Epithelial cell of prostate (primary cell): Measurements from ENCODE around the gene TECPR2.

Source experiments
- DNase-seq: peaks from one replicate; pipeline ENCODE4 v3.0.0-alpha.2; 2011; ENCODE audit warnings: low read depth, low spot score
- H3K27ac ChIP-seq: fragments of 450-650 bp; 2 replicates; pipeline ENCODE4 v1.5.1; 2017; ENCODE audit warnings: mild to moderate bottlenecking

The TECPR2 gene

GRCh38 chr14:102418169-102418852 lies 55.6 kb downstream of the TECPR2 start:
- no peak for DNase-seq

GRCh38 chr14:102418853-102419240 lies 56.1 kb downstream of the TECPR2 start:
- DNase-seq, result no peak
- no peak overlapping the region for H3K27ac ChIP-seq

More at GRCh38 chr14:102418169-102418852, 55.6 kb downstream of the TECPR2 start:
- H3K27ac ChIP-seq, result no peak overlapping the region

GRCh38 chr14:102419276-102419675 lies 56.5 kb downstream of the TECPR2 start:
- no peak for DNase-seq
- no peak overlapping the region for H3K27ac ChIP-seq

DNA sequence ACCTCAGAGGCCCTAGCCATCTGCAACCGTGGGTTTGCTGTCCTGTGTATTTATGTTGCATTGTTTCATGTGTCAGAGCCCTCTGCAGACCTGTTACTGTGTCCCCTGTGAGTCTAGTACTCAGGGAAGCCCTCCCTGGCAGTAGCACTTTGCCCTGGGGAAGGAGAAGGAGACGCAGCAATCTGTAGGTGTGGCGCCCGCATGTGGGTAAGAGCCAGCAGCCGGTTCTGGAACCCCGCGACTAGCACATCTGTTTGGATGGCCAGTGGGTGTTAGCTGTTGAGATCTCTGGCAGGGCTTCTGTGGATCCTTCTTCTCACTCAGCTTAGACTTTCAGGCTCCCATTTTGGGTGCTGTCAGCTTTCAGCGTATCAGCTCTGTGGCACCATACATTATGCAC lies 57.0 kb downstream of the TECPR2 start:
- H3K27ac ChIP-seq, result no peak overlapping the region
- no peak for DNase-seq

GRCh38 chr14:102421411-102422057 lies 58.8 kb downstream of the TECPR2 start:
- DNase-seq, result no peak
- H3K27ac ChIP-seq, result no peak overlapping the region

- DNase-seq, result no peak
- no peak overlapping the region for H3K27ac ChIP-seq
Observed at GRCh38 chr14:102424520-102424919, 61.8 kb downstream of the TECPR2 start.

DNA sequence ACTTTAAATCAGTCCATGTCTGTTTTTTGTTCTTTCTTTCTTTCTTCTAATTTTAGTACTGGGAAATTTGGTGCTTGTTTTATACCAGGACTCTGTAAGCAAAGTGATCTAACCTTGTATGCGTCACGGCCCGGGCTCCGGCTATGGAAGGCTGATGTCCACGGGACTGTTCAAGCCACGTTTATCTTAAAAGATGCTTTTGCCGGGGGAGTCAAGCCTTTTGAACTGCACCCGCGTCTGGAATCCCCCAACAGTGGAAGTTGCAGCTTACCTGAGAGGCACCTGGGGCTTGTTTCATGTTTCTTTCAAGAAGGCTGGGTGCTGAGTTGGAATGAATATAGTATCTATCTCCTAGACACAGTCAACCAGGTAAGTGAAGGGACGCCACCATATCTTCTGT lies 62.2 kb downstream of the TECPR2 start:
- no peak overlapping the region for H3K27ac ChIP-seq
- no peak for DNase-seq

DNA sequence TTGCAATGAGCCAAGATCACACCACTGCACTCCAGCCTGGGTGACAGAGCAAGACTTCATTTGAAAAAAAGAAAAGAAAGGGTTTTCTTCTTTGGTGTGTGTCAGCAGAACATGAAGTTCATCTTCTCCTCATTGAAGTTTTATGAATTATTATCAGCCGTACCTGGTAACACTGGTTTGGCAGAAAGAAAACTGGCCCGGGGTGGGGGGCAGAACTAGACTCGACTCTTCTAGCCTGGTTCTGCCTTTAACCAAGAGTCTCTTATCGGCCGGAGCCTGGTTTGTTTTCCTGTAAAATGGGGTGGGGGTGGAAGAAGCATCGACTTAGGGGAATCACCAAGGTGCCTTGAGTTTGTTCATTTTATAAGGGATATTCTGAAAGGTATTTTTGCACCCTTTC lies 64.1 kb downstream of the TECPR2 start:
- no peak overlapping the region for H3K27ac ChIP-seq
- DNase-seq, result no peak

GRCh38 chr14:102427642-102428041 lies 64.9 kb downstream of the TECPR2 start:
- no peak for DNase-seq
- H3K27ac ChIP-seq, result no peak overlapping the region

GRCh38 chr14:102430212-102430908 lies 67.6 kb downstream of the TECPR2 start:
- H3K27ac ChIP-seq, result no peak overlapping the region
- no peak for DNase-seq

GRCh38 chr14:102431751-102432150 lies 69.0 kb downstream of the TECPR2 start:
- no peak for DNase-seq
- no peak overlapping the region for H3K27ac ChIP-seq

- no peak overlapping the region for H3K27ac ChIP-seq
- DNase-seq, result no peak
Observed at GRCh38 chr14:102434647-102435175, 72.0 kb downstream of the TECPR2 start.

DNA sequence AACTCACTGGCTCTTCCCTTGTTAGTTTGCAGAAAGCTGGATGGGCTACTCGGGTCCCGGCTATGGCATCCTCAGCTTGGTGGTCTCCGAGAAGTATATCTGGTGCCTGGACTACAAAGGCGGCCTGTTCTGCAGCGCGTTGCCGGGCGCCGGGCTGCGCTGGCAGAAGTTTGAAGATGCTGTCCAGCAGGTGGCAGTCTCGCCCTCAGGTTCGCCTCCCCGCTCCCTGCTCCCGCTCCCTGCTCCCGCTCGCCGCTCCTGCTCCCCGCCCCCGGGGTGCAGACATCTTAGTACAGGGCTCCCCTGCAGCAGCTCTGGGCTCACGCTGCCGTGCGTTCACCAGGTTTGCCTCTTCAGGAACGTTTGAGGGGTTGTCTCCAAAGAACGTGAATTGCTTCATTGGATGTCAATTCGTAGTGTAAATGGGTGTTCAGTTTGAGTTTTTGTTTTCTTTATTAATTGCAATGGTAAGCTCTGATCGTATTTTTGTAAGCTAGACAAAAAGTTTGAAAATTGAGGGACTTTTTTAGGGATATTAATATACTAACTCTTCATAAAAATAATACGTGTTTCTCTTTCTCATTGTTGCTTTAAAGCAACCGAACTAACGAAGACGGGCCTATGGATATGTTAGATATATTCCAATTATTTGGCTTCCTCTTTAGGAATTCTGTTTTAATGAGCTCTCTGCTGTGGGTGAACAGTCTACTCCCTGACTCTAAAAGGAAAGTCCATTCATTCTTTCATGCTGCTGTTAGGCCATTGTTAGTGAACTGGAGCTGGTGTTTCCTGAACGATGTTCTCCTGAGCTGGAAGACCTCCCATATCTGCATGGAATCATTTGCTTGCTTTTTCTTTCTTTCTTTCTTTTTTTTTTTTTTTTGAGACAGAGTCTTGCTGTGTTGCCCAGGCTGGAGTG lies 75.5 kb downstream of the TECPR2 start:
- DNase-seq, result no peak
- H3K27ac ChIP-seq, result no peak overlapping the region

DNA sequence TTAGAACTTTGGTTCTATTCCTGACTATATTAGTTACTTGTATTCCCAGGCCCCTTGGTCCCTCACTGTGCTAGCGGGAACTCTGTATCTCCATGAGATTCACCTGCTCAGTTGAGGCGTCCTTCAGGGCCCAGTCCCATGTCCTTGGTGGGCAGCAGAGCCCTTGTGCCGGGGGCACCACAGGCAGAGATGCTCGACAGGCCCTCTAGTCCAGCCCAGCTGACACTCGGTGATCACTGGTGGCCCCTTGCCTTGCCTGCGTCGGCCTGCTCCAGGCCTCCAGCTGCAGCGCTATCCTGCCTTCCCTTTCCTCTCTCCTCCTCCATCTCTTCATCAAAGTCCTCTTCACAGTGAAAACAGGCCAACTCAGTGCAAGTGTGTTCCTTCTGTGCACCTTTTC lies 76.8 kb downstream of the TECPR2 start:
- no peak overlapping the region for H3K27ac ChIP-seq
- DNase-seq, result no peak

DNA sequence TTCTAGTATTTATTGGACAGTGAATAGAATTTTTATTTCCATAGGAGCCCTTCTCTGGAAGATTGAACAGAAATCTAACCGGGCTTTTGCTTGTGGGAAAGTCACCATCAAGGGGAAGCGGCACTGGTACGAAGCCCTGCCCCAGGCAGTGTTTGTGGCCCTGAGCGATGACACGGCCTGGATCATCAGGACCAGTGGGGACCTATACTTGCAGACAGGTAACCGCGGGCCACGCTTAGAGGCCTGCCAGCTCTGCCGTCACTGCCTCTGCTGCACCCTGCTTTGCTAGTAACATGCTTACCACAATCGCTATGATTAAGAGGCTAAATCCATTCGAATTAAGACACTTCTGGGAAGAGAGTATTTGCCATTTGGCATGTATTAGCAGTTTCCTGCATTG lies 77.7 kb downstream of the TECPR2 start:
- no peak overlapping the region for H3K27ac ChIP-seq

DNA sequence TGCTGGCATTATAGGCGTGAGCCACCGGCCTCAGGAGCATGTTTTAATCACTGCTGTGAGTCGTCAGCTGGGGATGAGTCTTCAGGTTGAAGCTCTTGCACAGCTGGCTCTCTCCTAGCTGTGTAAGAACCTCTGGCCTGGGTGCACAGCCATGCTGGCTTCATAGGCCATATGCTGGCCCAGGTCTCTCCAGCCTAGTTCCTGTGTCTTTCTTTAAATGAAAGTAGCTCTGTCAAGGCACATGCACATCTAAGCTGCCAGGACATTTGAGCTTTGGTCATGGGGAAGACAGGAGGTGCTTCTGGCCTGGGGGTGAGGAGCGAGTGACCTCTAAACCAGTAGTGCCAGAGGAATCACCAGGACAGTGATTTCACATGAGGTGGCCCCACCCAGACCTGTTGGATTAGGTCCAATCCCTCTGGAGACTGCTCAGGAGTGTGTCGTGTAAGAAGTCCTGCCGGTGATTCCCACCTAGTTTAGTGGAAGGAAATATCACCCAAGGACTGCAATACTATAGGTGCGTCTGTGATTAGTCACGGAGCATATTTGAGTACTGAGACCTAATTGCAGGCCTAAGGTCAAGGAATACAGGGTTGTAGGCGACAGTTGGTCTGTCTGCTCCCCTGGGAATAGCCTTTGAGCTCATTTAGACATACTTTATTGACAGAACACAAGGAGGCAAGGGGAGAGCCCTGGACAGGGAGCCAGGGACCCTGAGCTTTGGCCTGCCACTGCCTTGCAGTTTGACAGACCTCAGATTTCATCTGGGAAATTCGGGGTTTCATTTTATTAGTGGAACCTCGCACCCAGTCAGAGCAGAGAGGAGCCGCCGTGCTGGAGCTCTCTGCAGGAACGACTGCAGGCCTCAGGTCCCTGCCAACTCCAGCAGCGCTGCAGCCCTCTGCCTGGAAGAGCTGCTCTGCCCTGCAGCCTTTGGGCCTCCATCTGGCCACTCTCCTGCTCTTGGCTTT lies 79.8 kb downstream of the TECPR2 start:
- DNase-seq, result no peak
- H3K27ac ChIP-seq, result peak overlapping the region; percentile 46

More for the DNA sequence above, 77.7 kb downstream of the TECPR2 start:
- DNase-seq, result no peak

GRCh38 chr14:102445066-102445465 lies 82.3 kb downstream of the TECPR2 start:
- H3K27ac ChIP-seq, result no peak overlapping the region
- no peak for DNase-seq

- H3K27ac ChIP-seq, result no peak overlapping the region
- no peak for DNase-seq
Observed at GRCh38 chr14:102445641-102446040, 82.9 kb downstream of the TECPR2 start.
